Astrocyte (in vitro differentiated cells and primary cell): ENCODE data around the gene NFATC3. TPM values are rescaled to one million over a fixed set of nuclear protein-coding genes. Genes with fewer than 3 reads are reported as not detected.

Experiments
- DNase-seq: peaks from one replicate; pipeline ENCODE4 v3.0.0-alpha.2; 2010; ENCODE audit warnings: low read depth
- FAIRE-seq: peaks from 2 replicates; lab custom pipeline; 2011; peaks lifted over from hg19 to GRCh38; lab: Jason Lieb, UNC
- H2AFZ ChIP-seq: 2 replicates; pipeline ENCODE4 v1.6.0; 2012; ENCODE audit warnings: low read depth, low read length, inconsistent platforms
- H3K27ac ChIP-seq: 2 replicates; pipeline ENCODE4 v1.5.1; 2011; ENCODE audit warnings: low read depth, low read length, inconsistent platforms
- H3K27me3 ChIP-seq: 2 replicates; pipeline ENCODE4 v1.6.0; 2011; ENCODE audit warnings: low read length, inconsistent platforms; ENCODE audit not compliant: insufficient read depth
- H3K36me3 ChIP-seq: 2 replicates; pipeline ENCODE4 v1.5.1; 2011; ENCODE audit warnings: low read length, inconsistent platforms; ENCODE audit not compliant: insufficient read depth
- H3K4me1 ChIP-seq: 2 replicates; pipeline ENCODE4 v1.5.1; 2011; ENCODE audit warnings: low read length, inconsistent platforms; ENCODE audit not compliant: insufficient read depth
- H3K4me2 ChIP-seq: 2 replicates; pipeline ENCODE4 v1.6.0; 2012; ENCODE audit warnings: low read length, inconsistent platforms
- H3K4me3 ChIP-seq: 2 replicates; pipeline ENCODE4 v1.5.1; 2011; ENCODE audit warnings: low read depth, mild to moderate bottlenecking, low read length, inconsistent platforms; ENCODE audit not compliant: insufficient read depth
- H3K79me2 ChIP-seq: 2 replicates; pipeline ENCODE4 v1.6.0; 2012; ENCODE audit warnings: mild to moderate bottlenecking, low read length, inconsistent platforms; ENCODE audit not compliant: insufficient read depth
- H3K9ac ChIP-seq: 2 replicates; pipeline ENCODE4 v1.6.0; 2012; ENCODE audit warnings: mild to moderate bottlenecking, low read length, inconsistent platforms
- H3K9me3 ChIP-seq: 2 replicates; pipeline ENCODE4 v1.5.1; 2012; ENCODE audit warnings: low read depth, mild to moderate bottlenecking, low read length, inconsistent platforms; ENCODE audit not compliant: insufficient read depth
- H4K20me1 ChIP-seq: 2 replicates; pipeline ENCODE4 v1.6.0; 2012; ENCODE audit warnings: low read length, inconsistent platforms; ENCODE audit not compliant: insufficient read depth
- H3K27ac Mint-ChIP-seq: one replicate; pipeline ENCODE4 v1.8.0; 2021; ENCODE audit warnings: mild to moderate bottlenecking, mixed read lengths; ENCODE audit not compliant: unreplicated experiment
- H3K27me3 Mint-ChIP-seq: one replicate; pipeline ENCODE4 v1.8.0; 2021; ENCODE audit warnings: low read depth, mixed read lengths; ENCODE audit not compliant: unreplicated experiment
- H3K36me3 Mint-ChIP-seq: one replicate; pipeline ENCODE4 v1.8.0; 2021; ENCODE audit warnings: low read depth, mixed read lengths; ENCODE audit not compliant: unreplicated experiment
- H3K4me1 Mint-ChIP-seq: one replicate; pipeline ENCODE4 v1.8.0; 2021; ENCODE audit warnings: low read depth, mixed read lengths; ENCODE audit not compliant: unreplicated experiment
- H3K4me3 Mint-ChIP-seq: one replicate; pipeline ENCODE4 v1.8.0; 2021; ENCODE audit warnings: mild to moderate bottlenecking, moderate library complexity, mixed read lengths; ENCODE audit not compliant: unreplicated experiment
- H3K9me3 Mint-ChIP-seq: one replicate; pipeline ENCODE4 v1.8.0; 2021; ENCODE audit warnings: mild to moderate bottlenecking, mixed read lengths; ENCODE audit not compliant: unreplicated experiment
- CTCF ChIP-seq: IDR thresholded peaks from 2 replicates; pipeline ENCODE4 v1.5.1; 2011; ENCODE audit warnings: low read depth, mild to moderate bottlenecking, inconsistent platforms, low read length, moderate library complexity; ENCODE audit not compliant: insufficient read depth
- EZH2 ChIP-seq: IDR thresholded peaks from 2 replicates; pipeline ENCODE4 v1.6.1; 2012; ENCODE audit warnings: mild to moderate bottlenecking, low read length, inconsistent platforms; ENCODE audit not compliant: insufficient read depth
- total RNA-seq: library from RNA; stranded (reverse); gene quantifications from 2 replicates; pipeline ENCODE4 v1.2.1, GENCODE V29; 2021

NFATC3 gene
- total RNA-seq, 1 donor from 2014 or later, result 34.0 TPM

DNA sequence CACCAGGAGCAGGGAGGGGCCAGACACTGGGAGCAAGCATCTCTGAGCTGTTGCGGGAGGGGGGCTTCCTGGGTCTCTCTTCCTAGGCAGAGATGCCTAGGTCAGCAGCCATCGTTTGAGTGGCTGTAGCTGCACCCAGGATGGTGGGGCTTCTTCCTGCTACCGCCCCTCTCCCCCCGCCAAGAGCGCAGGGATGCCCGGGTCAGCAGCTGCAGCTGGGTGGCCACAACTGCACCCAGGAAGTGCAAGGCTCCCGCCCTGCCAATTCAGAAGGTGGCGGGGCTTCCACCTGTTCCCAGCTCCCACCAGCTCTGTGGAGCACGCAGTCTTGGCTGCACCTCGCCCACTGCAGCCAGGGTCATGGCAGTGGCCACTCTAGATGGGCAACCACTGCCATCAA is 103.0 kb downstream of the NFATC3 start:
- Mint-ChIP-seq H3K4me3 (no peak overlapping the region), H3K9me3 (peaks cover 1% of the 10 kb centered on the region), H3K36me3 (peaks cover 21% of the 10 kb centered on the region), H3K27me3 (no peaks in the 10 kb centered on the region), H3K4me1 (no peaks in the 10 kb centered on the region), H3K27ac (no peak overlapping the region)
- TF ChIP-seq EZH2, result no peak
- no peak for TF ChIP-seq CTCF
- no peaks in the 10 kb centered on the region for H3K27me3 ChIP-seq
- no peak overlapping the region for H3K9ac ChIP-seq
- H3K4me1 ChIP-seq, result no peaks in the 10 kb centered on the region
- H4K20me1 ChIP-seq, result no peaks in the 10 kb centered on the region
- H3K27ac ChIP-seq, result no peak overlapping the region
- no peak overlapping the region for H3K4me3 ChIP-seq
- peaks cover 10% of the 10 kb centered on the region for H3K36me3 ChIP-seq
- DNase-seq, result no peak
- H3K79me2 ChIP-seq, result no peaks in the 10 kb centered on the region
- no peak overlapping the region for H3K4me2 ChIP-seq
- no peak for FAIRE-seq
- no peaks in the 10 kb centered on the region for H3K9me3 ChIP-seq
- H2AFZ ChIP-seq, result no peak overlapping the region

- Histone ChIP-seq H3K9me3 (no peaks in the 10 kb centered on the region), H3K79me2 (no peaks in the 10 kb centered on the region), H3K36me3 (peaks cover 10% of the 10 kb centered on the region), H3K27me3 (no peaks in the 10 kb centered on the region), H3K27ac (no peak overlapping the region), H3K9ac (no peak overlapping the region), H3K4me1 (no peaks in the 10 kb centered on the region), H3K4me3 (no peak overlapping the region), H2AFZ (no peak overlapping the region), H3K4me2 (no peak overlapping the region), H4K20me1 (no peaks in the 10 kb centered on the region)
- Mint-ChIP-seq H3K27ac (no peak overlapping the region), H3K4me1 (no peaks in the 10 kb centered on the region), H3K27me3 (no peaks in the 10 kb centered on the region), H3K4me3 (no peak overlapping the region), H3K9me3 (peaks cover 1% of the 10 kb centered on the region), H3K36me3 (peaks cover 15% of the 10 kb centered on the region)
- FAIRE-seq (no peak), DNase-seq (no peak)
- TF ChIP-seq EZH2 (no peak), CTCF (no peak)
Observed at GRCh38 chr16:68190081-68190480, 104.9 kb downstream of the NFATC3 start.

- Histone ChIP-seq H3K9me3 (no peaks in the 10 kb centered on the region), H3K4me3 (no peak overlapping the region), H3K79me2 (no peaks in the 10 kb centered on the region), H3K4me2 (no peak overlapping the region), H2AFZ (no peak overlapping the region), H3K27ac (no peak overlapping the region), H3K9ac (no peak overlapping the region), H3K36me3 (peaks cover 10% of the 10 kb centered on the region), H3K4me1 (no peaks in the 10 kb centered on the region), H3K27me3 (no peaks in the 10 kb centered on the region), H4K20me1 (no peaks in the 10 kb centered on the region)
- FAIRE-seq, result no peak
- peaks cover 11% of the 10 kb centered on the region for H3K36me3 Mint-ChIP-seq
- H3K27ac Mint-ChIP-seq, result no peak overlapping the region
- H3K9me3 Mint-ChIP-seq, result no peaks in the 10 kb centered on the region
- TF ChIP-seq CTCF (no peak), EZH2 (no peak)
- no peaks in the 10 kb centered on the region for H3K27me3 Mint-ChIP-seq
- no peak for DNase-seq
- H3K4me1 Mint-ChIP-seq, result no peaks in the 10 kb centered on the region
- H3K4me3 Mint-ChIP-seq, result no peak overlapping the region
Observed at GRCh38 chr16:68190736-68191510, 105.8 kb downstream of the NFATC3 start.
